G401.6 (cell line): Measurements from ENCODE around the gene MSL1.
"Not testable (repeated sequence)": the region's sequence is repeated elsewhere in the genome, so short reads cannot be mapped to it uniquely, and the experiment has no call there.

Experiments
- FAIRE-seq: peaks from 2 replicates; lab custom pipeline; 2012; peaks lifted over from hg19 to GRCh38; lab: Jason Lieb, UNC

Gene MSL1

DNA sequence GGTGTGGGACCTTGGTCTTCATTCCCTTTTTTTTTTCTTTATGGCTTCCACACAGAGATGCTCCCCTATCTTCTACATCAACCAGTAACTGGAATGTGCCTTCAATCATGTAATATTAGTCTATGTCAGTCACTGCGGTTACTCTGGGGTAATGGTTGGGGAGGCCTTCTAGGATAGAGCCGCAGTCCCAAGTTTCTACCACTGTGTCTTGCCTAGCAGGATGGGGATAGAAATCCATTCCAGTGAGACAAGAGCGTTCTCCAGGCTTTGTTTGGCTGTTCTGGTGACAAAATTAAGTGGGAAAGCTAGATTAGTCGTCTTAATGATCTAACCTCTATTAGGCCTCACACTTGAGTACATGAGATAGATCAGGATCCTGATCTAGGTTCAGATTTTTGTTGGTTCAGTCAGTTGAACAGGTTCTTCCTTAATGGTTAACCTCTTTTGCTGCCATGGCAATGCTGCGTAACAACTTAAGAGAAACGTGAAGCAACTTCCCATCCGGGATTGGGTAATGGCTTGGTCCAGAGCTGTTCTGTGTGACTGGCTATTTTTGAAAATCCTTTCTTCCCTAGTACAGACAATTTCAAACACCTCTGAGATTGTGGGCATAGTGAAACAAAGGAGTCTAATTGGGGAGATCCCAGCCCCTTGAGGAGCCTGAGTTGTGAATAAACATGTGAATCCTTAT is 8.7 kb downstream of the MSL1 start:
- FAIRE-seq, result no peak

DNA sequence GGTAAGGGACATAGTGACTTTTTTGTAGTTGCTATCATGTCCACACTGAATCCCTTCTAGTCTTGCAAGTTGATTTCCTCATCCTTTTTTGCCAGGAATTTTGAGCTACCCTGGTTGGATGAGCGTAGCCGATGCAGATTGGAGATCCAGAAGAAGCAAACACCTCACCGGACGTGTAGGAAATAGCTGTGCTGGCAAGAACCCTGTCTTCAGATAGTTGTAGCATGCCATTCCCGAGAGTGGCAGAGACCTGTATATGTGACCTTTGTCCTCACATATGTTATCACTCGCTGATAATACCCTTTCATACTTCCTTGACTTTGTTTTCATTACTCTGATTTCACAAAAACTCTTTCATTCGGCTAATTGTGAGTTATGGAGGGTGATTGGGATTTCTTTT is 12.4 kb downstream of the MSL1 start:
- FAIRE-seq, result no peak

DNA sequence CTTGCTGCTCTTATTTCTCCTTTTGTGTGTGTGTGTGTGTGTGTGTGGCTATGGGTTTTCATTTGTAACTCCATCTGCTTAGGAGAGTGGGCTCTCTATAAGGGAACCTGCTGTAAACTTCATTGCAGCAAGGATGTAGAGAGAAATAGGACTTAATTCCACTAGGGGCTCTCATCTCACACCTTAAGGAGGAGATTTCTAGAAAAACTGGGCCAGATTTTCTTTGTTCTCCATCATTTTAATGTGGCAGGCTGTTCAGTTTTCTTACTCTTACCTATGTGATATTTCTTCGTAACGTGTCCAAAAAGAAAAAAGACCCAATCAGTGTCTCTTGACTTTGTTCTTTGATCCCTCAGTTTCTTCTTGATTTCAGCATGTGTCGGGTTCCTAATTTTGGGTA is 14.0 kb downstream of the MSL1 start:
- no peak for FAIRE-seq

GRCh38 chr17:40139566-40140058 is 17.8 kb downstream of the MSL1 start:
- FAIRE-seq, result no peak

GRCh38 chr17:40143166-40143565 is 21.4 kb downstream of the MSL1 start:
- not testable (repeated sequence) for FAIRE-seq

DNA sequence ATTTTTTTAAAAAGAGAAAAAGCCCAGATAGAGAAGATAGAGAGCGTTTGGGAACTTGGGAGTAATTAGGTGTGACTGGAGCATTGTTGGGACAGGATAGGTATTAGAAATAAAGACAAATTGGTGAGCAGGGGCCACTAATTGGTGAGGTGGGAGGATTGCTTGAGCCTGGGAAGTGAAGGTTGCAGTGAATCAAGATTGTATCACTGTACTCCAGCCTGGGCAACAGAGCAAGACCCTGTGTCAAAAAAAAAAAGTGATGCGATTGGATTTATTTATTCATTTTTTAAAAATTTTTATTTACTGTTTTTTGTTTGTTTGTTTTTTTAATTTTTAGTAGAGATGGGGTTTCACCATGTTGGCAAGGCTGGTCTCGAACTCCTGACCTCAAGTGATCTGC is 23.7 kb downstream of the MSL1 start:
- no peak for FAIRE-seq

- no peak for FAIRE-seq
Measured at GRCh38 chr17:40148527-40148926, 26.8 kb downstream of the MSL1 start.

GRCh38 chr17:40150276-40150675 is 28.5 kb downstream of the MSL1 start:
- FAIRE-seq, result no peak

DNA sequence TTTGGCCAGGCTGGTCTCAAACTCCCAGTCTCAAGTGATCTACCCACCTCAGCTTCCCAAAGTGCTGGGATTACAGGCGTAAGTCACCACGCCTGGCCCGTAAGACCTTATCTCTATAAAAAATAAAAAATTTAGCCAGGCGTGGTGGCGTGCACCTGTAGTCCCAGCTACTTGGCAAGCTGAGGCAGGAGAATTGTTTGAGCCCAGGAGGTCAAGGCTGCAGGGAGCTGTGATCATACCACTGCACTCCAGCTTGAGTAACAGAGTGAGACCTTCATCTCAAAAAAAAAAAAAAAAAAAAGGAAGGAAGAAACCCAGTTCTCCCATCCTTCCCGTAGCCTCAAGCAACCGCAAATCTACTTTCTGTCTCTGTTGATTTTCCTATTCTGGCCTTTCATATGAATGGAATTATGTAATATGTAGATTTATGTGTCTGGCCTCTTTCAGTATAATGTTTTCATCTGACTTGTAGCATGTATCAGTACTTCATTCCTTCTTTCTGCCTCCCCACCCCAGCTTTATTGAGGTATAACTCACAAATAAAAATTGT is 29.7 kb downstream of the MSL1 start:
- FAIRE-seq, result no peak

GRCh38 chr17:40153603-40154236 is 31.9 kb downstream of the MSL1 start:
- no peak for FAIRE-seq

- FAIRE-seq, result no peak
Measured at GRCh38 chr17:40157973-40158372, 36.2 kb downstream of the MSL1 start.

GRCh38 chr17:40158438-40159013 is 36.8 kb downstream of the MSL1 start:
- FAIRE-seq, result no peak

DNA sequence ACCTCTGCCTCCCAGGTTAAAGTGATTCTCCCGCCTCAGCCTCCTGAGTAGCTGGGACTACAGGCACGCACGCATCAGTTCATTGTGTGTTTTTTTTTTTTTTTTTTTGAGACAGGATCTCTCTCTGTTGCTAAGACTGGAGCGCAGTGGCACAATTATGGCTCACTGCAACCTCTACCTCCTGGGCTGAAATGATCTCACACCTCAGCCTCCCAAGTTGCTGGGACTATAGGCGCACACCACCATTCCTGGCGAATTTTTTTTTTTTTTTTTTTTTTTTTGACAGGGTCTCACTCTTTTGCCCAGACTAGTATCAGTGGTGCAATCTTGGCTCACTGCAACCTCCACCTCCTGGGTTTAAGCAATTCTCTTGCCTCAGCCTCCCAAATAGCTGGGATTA is 37.7 kb downstream of the MSL1 start:
- FAIRE-seq, result no peak

DNA sequence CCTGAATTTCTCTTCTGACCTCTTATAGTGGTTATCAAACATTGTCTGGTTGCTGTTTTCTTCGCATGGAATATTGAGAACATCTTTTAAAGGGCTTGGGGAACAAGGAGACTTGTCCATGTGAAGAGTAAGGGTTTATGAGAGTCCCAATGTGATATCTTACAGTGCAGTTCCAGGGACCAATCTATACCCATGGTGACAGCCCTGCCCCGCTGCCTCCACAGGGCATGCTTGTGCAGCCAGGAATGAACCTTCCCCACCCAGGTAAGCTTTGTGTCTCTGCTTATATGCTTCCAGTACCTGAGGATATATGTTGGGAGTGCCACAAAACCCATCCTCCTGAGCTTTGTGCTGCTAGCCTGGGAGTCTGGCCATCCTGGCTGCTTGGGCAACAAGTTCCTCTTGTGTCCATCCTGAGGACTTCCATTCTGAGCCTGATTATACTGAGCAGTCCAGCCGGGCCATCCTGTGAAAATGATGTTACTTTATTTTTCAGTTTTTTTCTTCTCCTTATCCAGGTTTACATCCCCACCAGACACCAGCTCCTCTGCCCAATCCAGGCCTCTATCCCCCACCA is 46.0 kb downstream of the MSL1 start:
- no peak for FAIRE-seq

- FAIRE-seq, result peak; percentile 97
Measured at GRCh38 chr17:40168262-40168832, 46.6 kb downstream of the MSL1 start.

DNA sequence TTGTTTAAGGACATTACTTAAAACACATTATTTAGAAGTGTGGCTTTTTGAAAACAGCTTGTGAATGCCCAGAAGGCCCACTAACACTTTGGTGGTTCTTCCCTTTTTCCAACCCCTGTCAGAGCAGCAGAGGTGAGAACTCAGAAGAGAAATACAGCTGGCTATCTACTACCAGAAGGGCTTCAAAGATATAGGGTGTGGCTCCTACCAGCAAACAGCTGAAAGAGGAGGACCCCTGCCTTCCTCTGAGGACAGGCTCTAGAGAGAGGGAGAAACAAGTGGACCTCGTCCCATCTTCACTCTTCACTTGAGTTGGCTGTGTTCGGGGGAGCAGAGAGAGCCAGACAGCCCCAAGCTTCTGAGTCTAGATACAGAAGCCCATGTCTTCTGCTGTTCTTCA is 48.6 kb downstream of the MSL1 start:
- FAIRE-seq, result no peak

GRCh38 chr17:40171750-40172149 is 50.0 kb downstream of the MSL1 start:
- no peak for FAIRE-seq

- FAIRE-seq, result no peak
Measured at GRCh38 chr17:40173091-40173777, 51.5 kb downstream of the MSL1 start.

GRCh38 chr17:40173778-40174135 is 52.0 kb downstream of the MSL1 start:
- FAIRE-seq, result no peak

DNA sequence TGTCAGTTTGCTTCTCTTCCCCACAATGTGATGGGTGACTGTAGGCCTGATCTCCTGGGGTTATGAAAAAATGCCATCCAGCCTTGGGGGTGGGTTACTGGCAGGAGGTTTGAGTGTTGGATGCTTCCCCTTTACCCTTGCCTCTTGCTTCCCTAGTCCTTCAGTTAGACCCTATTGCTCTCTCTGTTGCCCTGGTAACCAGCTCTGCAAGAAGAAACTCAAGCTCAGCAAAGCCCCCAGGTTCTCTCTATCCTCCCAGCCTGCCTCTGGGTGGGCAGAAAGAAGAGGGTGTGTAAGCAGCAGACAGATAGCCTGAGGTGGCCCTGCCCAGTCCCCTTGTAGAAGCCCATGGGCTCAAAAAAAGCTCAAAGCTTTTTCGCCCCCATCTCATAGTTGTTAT is 52.7 kb downstream of the MSL1 start:
- no peak for FAIRE-seq

- FAIRE-seq, result no peak
Measured at GRCh38 chr17:40175928-40176753, 54.4 kb downstream of the MSL1 start.
